Measurements from ENCODE around the gene ZNF616. TPM values are rescaled to one million over a fixed set of nuclear protein-coding genes. Genes with fewer than 3 reads are reported as not detected.

Gene ZNF616
- total RNA-seq = 12.8 TPM

- intact Hi-C loops (cut with DNase I) = loop anchor here (5.0 kb wide), 1 partner anchor 98 kb away; no protein-coding TSS in a partner anchor
- ATAC-seq = peak; percentile 96
Measured at GRCh38 chr19:52139252-52140031, at the start of gene ZNF616. Gene ZNF616, minus strand, starts transcription at chr19:52139938. Its CDS starts 9,426 bp downstream, at chr19:52130512.

DNA sequence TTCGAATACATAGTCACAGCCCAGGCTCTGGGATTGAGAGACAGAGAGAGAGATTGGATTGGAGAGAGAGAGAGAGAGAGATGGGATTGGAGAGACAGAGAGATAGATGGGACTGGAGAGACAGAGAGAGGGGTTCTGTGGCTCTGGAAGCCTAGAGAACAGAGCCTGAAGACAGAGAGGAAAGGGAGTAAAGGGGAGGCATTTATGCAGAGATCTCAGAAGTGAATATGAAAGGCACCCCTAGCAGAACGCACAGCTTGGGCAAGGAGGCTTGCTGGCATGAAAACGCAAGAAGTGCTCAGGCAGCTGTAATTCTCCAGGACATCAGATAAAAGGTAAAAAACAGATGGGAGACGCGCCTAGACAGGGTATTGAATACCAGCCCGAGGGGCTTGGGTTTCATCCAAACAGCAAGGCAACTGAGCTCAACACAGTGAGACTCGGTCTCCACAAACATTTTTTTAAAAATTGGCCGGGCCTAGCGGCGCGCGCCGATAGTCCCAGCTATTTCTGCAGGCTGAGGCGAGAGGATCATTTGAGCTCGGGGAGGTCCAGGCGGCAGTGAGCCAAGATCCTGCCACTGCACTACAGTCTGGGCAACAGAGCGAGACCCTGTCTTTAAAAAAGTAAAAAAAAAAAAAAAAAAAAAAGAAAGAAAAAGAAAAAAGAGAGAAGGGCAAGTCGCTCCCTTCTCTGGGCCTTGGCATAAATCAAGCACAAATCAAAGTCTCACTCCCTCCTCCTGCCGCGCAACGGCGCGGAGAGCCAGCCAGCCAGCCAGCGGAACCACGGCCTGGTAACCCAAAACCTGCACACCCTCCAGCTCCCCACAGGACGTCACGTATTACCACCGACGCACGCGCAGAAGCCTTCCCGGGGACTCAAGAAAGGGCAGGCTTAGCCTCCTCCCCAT, 49.3 kb upstream of the ZNF616 start:
- intact Hi-C loops (cut with DNase I) = no loop called here
- DNase-seq (ENCODE audit: low spot score) (peak; percentile 87), ATAC-seq (peak; percentile 23)

More at GRCh38 chr19:52139252-52140031, at the start of gene ZNF616:
- DNase-seq (ENCODE audit: low spot score) = peak; percentile 99

- DNase-seq (ENCODE audit: low spot score) (no peak), ATAC-seq (no peak)
- intact Hi-C loops (cut with DNase I) = no loop called here
Measured at GRCh38 chr19:52187407-52187806, 47.7 kb upstream of the ZNF616 start.

GRCh38 chr19:52176574-52176973, 36.8 kb upstream of the ZNF616 start:
- no peak for ATAC-seq

GRCh38 chr19:52172347-52172746, 32.6 kb upstream of the ZNF616 start:
- ATAC-seq (no peak), DNase-seq (ENCODE audit: low spot score) (no peak)
- intact Hi-C loops (cut with DNase I) = no loop called here

More at GRCh38 chr19:52176574-52176973, 36.8 kb upstream of the ZNF616 start:
- intact Hi-C loops (cut with DNase I) = no loop called here
- DNase-seq (ENCODE audit: low spot score) = no peak

GRCh38 chr19:52171321-52172169, 31.8 kb upstream of the ZNF616 start, which contains the start of gene ZNF836:
Gene ZNF836, minus strand, starts transcription at chr19:52171621. Its CDS starts 3,549 bp downstream, at chr19:52168072.
- ATAC-seq (peak; percentile 99), DNase-seq (ENCODE audit: low spot score) (peak; percentile 96)
- intact Hi-C loops (cut with DNase I) = no loop called here

GRCh38 chr19:52170863-52171320, 31.2 kb upstream of the ZNF616 start:
- peak; percentile 67 for DNase-seq (ENCODE audit: low spot score)
- intact Hi-C loops (cut with DNase I) = no loop called here
- ATAC-seq = peak; percentile 58

- intact Hi-C loops (cut with DNase I) = no loop called here
- ATAC-seq (peak; percentile 14), DNase-seq (ENCODE audit: low spot score) (no peak)
Measured at GRCh38 chr19:52170304-52170703, 30.6 kb upstream of the ZNF616 start.

DNA sequence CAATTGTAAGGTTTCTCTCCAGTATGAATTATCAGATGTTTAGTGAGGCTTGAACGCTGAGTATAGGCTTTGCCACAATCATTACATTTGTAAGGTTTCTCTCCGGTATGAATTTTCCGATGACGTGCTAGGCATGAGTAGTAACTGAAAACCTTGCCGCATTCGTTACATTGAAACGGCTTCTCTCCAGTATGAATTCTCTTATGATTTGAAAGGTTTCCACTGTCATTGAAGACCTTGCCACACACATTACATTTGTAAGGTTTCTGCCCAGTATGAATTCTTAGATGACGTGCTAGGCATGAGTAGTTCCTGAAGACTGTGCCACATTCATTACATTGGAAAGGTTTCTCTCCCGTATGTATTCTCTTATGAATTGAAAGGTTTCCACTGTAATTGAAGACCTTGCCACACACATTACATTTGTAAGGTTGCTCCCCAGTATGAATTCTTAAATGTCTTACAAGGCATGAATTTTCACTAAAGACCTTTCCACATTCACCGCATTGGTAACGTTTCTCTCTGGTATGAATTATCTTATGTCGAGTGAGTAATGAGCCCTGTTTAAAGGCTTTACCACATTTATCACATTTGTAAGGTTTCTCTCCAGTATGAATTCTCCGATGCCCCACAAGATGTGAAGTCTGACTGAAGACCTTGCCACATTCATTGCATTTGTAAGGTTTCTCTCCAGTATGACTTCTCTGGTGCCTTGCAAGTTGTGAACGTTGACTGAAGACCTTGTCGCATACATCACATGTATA, 16.0 kb upstream of the ZNF616 start:
- intact Hi-C loops (cut with DNase I) = no loop called here
- no peak for ATAC-seq
- no peak for DNase-seq (ENCODE audit: low spot score)

DNA sequence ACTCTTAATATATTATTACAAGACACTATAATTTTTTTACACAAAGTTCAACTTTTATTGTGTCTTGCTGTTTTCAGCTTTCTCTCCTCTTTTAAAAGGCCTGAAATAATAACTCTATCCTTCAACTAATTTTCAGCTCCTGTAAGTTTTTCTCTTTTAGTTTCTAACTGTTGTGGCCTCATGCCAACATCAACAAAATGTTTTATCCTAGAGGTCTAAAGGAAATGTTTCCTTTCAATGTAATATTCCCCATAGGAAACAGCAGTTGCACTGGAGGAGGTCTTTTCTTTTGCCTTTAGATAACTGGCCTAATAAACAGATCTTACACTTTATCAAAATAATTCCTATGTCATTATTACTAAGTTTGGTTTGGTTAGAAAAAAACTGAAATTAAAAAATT, 8.5 kb upstream of the ZNF616 start:
- intact Hi-C loops (cut with DNase I) = no loop called here
- ATAC-seq = no peak
- no peak for DNase-seq (ENCODE audit: low spot score)

DNA sequence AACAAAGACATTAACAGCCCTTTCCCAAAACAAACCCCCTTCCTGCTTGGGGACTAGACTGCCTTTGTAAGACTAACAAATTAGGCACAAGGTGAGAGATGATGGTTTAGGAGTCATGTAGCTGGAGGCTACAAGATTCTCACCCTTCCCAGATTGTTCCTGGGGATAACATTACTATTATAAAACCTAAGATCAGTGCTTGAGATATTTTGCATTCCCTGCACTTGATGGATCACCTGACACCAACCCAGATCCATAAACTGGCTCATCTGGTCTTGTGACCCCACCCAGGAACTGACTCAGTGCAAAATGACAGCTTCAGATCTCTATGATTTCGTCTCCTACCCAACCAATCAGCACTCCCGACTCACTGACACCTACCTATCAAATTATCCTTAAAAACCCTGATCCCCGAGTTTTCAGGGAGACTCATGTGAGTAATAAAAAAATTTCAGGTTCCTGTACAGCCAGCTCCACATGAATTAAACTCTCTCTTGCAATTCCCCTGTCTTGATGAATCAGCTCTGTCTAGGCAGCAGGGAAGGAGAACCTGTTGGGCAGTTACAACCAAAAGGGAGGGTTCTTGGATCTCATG, 2.4 kb upstream of the ZNF616 start:
- no peak for DNase-seq (ENCODE audit: low spot score)
- ATAC-seq = no peak

GRCh38 chr19:52141203-52141602, 1.5 kb upstream of the ZNF616 start:
- no peak for ATAC-seq
- intact Hi-C loops (cut with DNase I) = no loop called here

More for the DNA sequence above, 2.4 kb upstream of the ZNF616 start:
- intact Hi-C loops (cut with DNase I) = no loop called here

GRCh38 chr19:52140032-52140710, 433 bp upstream of the ZNF616 start:
- intact Hi-C loops (cut with DNase I) = no loop called here
- ATAC-seq (peak; percentile 100), DNase-seq (ENCODE audit: low spot score) (no peak)

More at GRCh38 chr19:52141203-52141602, 1.5 kb upstream of the ZNF616 start:
- DNase-seq (ENCODE audit: low spot score) = no peak

- ATAC-seq = no peak
- DNase-seq (ENCODE audit: low spot score) = no peak
- intact Hi-C loops (cut with DNase I) = loop anchor here (5.0 kb wide), 1 partner anchor 98 kb away; no protein-coding TSS in a partner anchor
Measured at GRCh38 chr19:52138983-52139251, 821 bp downstream of the ZNF616 start.

DNA sequence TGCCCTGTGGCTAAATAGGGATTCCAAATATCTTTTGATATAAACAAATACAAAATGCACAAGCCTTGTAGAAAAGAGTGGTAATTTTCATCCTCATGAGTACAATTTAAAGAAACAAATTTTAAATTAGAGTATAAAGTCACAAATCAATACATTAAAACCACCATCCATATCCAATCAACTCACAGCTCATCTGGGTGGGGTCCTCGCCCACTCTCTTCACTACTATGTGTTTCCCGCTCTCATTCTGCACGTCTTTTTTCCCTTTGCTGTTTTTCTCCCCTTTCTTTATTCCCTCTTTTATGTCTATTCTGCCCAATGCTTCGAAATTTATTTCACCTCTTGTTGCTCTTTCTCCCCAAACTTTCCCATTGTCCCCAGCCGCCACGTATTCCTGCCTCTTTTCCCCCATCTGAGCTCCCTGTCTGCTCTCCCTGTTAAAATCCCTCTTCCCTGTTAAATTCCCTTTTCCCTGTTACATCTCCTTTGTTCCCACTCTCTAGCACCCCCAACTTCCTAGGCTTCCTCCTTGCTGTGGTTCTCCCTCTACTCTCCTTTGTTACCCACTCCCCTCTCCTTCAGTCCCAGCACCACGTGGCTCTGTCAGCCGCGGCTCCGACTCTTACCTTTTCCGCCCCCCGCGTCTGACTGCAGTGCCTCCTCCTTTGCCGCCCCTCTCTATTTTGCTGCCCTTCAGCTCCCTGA, 1.3 kb downstream of the ZNF616 start:
- ATAC-seq (no peak), DNase-seq (ENCODE audit: low spot score) (no peak)
- intact Hi-C loops (cut with DNase I) = loop anchor here (5.0 kb wide), 1 partner anchor 99 kb away; no protein-coding TSS in a partner anchor

DNA sequence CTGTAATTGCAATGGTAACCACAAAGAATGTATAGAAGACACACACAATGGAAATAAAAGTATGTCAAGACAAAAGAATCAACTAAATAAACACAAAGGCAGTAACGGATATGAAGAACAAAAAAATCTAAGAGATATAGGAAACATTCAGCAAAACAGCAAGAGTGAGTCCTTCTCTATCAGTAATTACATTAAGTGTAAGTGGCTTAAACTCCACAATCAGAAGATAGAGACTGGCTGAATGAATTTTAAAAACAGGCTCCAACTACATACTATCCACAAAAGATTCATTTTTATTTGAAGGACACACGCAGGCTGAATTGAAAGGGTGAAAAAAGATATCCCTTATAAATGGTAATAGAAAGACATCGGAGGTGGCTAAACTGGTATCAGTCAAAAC, 19.5 kb downstream of the ZNF616 start:
- DNase-seq (ENCODE audit: low spot score) (no peak), ATAC-seq (no peak)
- intact Hi-C loops (cut with DNase I) = no loop called here
